Measurements from ENCODE around the gene MAP3K4. TPM values are rescaled to one million over a fixed set of nuclear protein-coding genes. Genes with fewer than 3 reads are reported as not detected.

MAP3K4 gene
- total RNA-seq, 3 donors from 2014 or later, result 32.8 to 58.3 (median 34.7) TPM

- no peak for ATAC-seq
- Histone ChIP-seq H3K4me1 (ENCODE audit: low read depth) (no peaks in the 10 kb centered on the region), H3K9me3 (no peaks in the 10 kb centered on the region), H3K36me3 (ENCODE audit: low read depth) (no peaks in the 10 kb centered on the region), H3K4me3 (no peak overlapping the region)
- intact Hi-C loops (cut with DNase I, micrococcal nuclease), result no loop called here
- no peak for TF ChIP-seq CTCF (IDR thresholded peaks at IDR 0.05)
- DNase-seq, result no peak
These were observed 35.8 kb downstream of the MAP3K4 start for GRCh38 chr6:161027385-161027784.

GRCh38 chr6:161029195-161029809, 37.7 kb downstream of the MAP3K4 start:
- intact Hi-C loops (cut with DNase I, micrococcal nuclease), result no loop called here
- peak; percentile 42 for ATAC-seq
- Histone ChIP-seq H3K9me3 (no peaks in the 10 kb centered on the region), H3K4me1 (ENCODE audit: low read depth) (no peaks in the 10 kb centered on the region), H3K36me3 (ENCODE audit: low read depth) (no peaks in the 10 kb centered on the region), H3K4me3 (no peak overlapping the region)
- DNase-seq, result no peak
- TF ChIP-seq CTCF (IDR thresholded peaks at IDR 0.05), result no peak

GRCh38 chr6:161031721-161032495, 40.3 kb downstream of the MAP3K4 start:
- ATAC-seq (no peak), DNase-seq (no peak)
- no peak for TF ChIP-seq CTCF (IDR thresholded peaks at IDR 0.05)
- Histone ChIP-seq H3K9me3 (no peaks in the 10 kb centered on the region), H3K36me3 (ENCODE audit: low read depth) (no peaks in the 10 kb centered on the region), H3K4me3 (no peak overlapping the region), H3K4me1 (ENCODE audit: low read depth) (no peaks in the 10 kb centered on the region)
- intact Hi-C loops (cut with DNase I, micrococcal nuclease), result no loop called here

GRCh38 chr6:161033667-161034066, 42.1 kb downstream of the MAP3K4 start:
- TF ChIP-seq CTCF (IDR thresholded peaks at IDR 0.05), result no peak
- H3K36me3 ChIP-seq (ENCODE audit: low read depth), result no peaks in the 10 kb centered on the region
- DNase-seq (no peak), ATAC-seq (no peak)
- no peak overlapping the region for H3K4me3 ChIP-seq
- no peaks in the 10 kb centered on the region for H3K4me1 ChIP-seq (ENCODE audit: low read depth)
- H3K9me3 ChIP-seq, result no peaks in the 10 kb centered on the region
- intact Hi-C loops (cut with DNase I, micrococcal nuclease), result no loop called here

GRCh38 chr6:161035182-161035980, 43.8 kb downstream of the MAP3K4 start:
- TF ChIP-seq CTCF (IDR thresholded peaks at IDR 0.05), result no peak
- DNase-seq, result no peak
- H3K9me3 ChIP-seq, result no peaks in the 10 kb centered on the region
- intact Hi-C loops (cut with DNase I, micrococcal nuclease), result no loop called here
- no peaks in the 10 kb centered on the region for H3K36me3 ChIP-seq (ENCODE audit: low read depth)
- ATAC-seq, result no peak
- no peak overlapping the region for H3K4me3 ChIP-seq
- H3K4me1 ChIP-seq (ENCODE audit: low read depth), result no peaks in the 10 kb centered on the region
